NT2/D1 (cell line): ENCODE measurements around the gene TGM2.

Experiments
- SUZ12 ChIP-seq: IDR thresholded peaks from 2 replicates; pipeline ENCODE4 v1.6.1; 2011; ENCODE audit not compliant: insufficient read length, insufficient read depth; ENCODE audit errors: extremely low read depth
- YY1 ChIP-seq: IDR thresholded peaks from 2 replicates; pipeline ENCODE4 v1.6.1; 2011; ENCODE audit not compliant: insufficient read length, insufficient read depth
- ZNF274 ChIP-seq: IDR thresholded peaks from 2 replicates; pipeline ENCODE4 v1.6.1; 2011; ENCODE audit warnings: mild to moderate bottlenecking, low read depth, low read length

GRCh38 chr20:38164069-38164468 is 1.0 kb downstream of the TGM2 start:
- TF ChIP-seq YY1 (no peak), ZNF274 (no peak), SUZ12 (no peak)
